Stimulated activated CD8-positive, alpha-beta memory T cell treated with anti-CD3 and anti-CD28 coated beads, Interleukin-15, amount 100 ng/mL, for 24 hours (primary cell): ENCODE data around the gene BMP2K.

ENCODE experiments used
- DNase-seq: peaks from one replicate; pipeline ENCODE4 v3.0.0-alpha.2; 2020; ENCODE audit warnings: low read depth

BMP2K gene

DNA sequence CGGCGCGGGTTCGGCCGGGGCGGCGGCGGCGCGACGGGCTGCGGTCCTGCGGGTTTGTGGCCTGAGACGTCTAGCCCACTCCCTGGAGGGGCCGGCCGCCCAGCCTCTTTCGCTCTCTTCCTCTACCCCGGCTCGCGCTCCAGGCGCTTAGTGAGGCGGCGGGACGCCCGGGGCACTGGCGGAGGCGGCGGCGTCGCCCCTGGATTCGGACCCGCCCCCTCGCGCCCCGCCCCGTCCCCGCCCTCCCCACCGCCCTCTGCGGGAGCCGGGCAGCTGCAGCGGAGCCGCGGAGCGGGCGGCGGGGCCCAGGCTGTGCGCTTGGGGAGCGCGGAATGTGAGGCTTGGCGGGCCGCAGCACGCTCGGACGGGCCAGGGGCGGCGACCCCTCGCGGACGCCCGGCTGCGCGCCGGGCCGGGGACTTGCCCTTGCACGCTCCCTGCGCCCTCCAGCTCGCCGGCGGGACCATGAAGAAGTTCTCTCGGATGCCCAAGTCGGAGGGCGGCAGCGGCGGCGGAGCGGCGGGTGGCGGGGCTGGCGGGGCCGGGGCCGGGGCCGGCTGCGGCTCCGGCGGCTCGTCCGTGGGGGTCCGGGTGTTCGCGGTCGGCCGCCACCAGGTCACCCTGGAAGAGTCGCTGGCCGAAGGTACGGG is at the start of gene BMP2K:
BMP2K (plus strand) TSS at position 272 of the 650 bp plus-strand sequence; CDS start at position 466, 194 bp downstream.
- peak; percentile 61 for DNase-seq

DNA sequence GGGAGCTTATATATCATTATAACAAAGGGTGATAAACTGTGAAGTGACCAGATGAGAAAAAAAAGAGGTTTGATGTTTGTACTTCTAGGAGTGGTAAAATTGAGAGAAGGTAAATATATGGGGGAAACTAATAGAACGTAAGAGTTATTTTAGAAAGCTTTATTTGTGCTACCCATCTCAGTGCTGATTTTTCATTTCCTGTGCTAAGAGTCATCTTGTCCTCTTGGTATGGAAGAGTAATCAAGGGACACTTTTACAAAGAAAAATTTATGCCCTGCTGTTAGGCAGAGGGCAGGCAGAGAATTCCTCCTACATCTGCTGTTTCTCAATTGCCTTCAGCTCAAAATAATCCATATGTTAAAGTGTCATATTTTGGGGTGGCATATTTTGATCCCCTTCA is 49.6 kb upstream of the BMP2K start:
- no peak for DNase-seq

DNA sequence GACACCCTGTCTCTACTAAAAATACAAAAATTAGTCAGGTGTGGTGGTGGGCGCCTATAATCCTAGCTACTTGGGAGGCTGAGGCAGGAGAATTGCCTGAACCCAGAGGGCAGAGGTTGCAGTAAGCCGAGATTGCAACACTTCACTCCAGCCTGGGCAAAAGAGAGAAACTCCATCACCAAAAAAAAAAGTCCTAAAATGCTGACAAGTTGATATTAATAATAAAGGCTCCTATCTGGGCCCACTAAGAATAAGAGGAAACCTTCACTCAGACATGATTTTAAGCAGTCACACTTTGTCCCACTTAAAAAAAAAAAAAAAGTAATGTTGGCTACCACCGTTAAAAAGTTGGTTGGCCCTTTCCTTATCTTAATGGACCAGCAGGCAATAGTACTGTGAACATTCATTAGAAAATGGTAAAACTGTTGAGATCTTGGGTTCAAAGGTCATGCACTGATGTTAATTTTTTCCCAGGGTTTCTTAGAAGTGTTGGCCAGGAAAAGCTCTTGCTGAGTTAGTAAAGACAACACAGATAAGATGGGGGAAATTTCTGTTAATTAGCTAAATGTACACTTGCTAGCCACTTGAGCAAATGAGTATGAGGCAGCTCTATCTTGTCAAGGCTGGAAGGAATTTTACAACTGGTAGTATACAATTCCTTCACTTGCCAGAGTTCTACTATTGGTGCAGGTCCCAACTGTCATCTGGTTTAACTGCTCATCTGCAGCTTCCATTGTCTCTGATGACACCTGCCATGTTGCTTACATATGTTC is 43.6 kb upstream of the BMP2K start:
- DNase-seq, result no peak

DNA sequence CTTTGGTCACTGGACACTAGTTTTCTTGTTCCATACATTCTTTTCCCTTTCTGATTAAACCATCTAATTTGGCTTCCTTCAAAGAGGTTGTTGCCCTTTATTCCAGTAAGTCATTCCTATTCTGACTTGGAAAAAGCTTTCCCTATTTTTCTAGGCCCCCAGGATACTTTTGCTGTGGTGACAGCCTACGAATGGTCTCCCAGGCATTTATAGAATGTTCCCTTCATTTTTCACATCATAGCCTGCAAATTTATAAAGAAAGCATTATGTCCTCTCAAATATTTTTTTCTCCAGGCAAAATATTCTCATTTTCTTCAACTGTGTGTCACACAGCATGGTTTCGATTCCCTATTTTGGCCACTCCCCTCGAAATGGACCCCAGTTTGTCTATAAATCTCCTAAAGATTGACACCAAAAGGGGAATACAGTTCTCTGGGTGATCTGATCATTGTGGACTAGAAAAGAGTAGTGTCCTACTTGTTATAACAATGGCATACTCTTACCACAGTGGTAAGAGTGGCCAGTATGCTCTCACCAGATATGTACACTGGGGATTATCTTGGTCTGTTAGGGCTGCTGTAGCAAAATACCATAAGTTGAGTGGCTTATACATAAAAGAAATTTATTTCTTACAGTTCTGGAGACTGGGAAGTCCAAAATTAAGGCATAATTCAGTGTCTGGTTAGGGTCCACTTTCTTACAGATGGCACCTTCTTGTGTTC is 41.5 kb upstream of the BMP2K start:
- no peak for DNase-seq

DNA sequence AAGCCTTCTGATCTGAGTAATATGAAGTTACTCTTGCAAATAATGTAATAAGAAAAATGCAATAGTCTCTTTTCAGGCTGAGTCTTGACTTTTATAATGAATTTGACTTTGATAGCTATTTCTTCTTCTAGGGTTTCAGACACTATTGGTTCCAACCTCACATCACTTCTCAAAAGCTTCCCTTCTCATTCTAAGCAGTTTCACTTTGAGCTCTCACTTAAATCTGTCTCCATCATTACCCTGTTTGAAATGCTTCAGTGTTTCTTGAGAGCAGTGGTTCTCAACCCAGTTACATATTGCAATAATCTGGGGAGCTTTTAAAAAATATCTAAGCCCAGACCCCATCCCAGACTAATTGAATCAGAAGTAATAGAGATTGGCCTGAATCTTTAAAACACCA is 40.5 kb upstream of the BMP2K start:
- no peak for DNase-seq

DNA sequence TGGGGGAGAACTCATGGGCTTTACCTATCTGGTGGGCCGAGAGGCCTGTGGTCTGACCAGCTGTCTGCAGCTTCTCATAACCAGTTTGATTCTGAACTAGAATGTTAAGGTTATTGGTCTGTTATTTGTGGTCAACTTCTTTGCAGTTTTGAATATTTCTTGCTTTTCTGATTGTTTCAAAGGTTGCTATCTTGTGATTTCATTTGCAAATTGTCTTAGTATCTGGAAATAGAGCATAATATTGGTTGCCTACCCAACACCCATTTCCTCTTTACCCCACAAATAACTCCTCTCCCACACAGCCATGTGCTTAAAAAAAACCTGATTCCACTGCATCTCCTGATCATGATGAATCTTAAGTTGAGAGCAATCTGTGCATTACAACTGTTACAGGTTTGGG is 39.1 kb upstream of the BMP2K start:
- DNase-seq, result no peak

DNA sequence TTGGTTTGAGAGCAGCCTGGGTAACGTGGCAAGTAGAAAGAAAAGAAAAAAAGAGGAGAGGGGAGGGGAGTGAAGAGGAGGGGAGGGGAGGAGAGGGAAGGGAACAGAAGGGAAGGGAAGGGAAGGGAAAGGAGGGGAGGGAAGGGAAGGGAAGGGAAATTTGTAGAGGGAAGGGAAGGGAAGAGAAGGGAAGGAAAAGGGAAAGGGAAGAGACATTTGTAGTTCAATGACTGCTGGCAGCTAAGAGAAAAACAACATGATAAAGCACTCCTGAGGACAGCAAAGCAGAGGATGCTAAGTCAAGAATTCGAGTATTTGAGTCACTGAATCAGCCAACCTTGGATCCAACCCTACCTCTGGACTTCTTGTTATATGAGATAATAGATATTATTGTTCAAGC is 38.2 kb upstream of the BMP2K start:
- no peak for DNase-seq

DNA sequence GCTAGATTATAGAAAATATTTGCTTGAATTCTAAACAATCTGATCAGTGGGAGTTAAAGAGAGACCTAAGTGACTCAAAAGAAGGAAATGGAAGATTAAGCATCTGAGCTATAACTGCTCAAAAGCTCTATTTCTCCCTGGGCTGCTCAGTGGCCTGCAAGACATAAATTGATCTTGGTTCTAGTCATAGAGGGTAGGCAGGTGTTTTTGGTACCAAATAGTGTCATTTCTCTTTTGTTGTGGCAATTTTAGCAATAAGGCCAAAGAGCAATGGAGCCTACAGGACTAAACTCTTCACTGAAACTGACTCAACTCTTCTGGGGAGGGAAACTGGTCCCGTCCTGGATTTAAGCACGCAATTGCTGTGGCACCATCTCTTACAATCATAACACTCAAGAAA is 33.9 kb upstream of the BMP2K start:
- no peak for DNase-seq

DNA sequence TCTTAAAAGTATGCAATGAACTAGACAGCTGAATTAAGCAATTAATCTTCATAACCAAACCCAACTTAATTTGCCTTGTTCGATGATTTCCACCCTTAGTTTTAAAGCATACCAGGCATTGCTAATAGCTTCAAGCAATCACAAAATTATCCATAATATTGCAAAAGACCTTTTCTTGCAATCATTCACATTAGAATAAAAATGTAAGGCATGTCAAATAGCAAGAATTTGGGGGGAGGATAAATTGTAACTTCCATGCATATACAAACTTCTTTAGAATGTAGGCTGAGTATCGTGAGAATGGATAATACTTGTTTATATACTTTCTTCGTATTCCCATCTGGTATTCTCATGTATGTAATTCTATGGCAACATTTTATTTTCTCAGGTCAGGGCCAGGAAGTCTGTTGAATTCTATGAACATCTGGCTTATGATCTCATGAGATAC is 28.7 kb upstream of the BMP2K start:
- no peak for DNase-seq

DNA sequence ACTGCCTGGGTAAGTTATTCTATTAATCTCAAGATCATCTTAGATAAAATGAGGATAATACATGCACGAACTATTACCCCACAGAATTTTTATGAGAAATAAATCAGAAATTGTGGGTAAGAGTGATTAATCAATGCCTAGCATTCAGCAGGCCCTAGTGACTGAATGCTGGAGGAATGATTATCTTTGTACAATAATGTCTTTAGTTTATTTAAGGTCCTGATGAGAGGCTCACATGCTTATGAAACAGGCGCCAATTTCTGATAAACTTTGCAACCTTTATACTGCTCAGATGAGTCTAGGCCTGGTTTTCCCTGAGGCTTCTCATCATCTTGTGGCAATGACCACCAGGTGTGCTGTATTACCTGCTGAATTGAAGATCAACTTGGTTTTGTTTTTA is 27.8 kb upstream of the BMP2K start:
- no peak for DNase-seq

DNA sequence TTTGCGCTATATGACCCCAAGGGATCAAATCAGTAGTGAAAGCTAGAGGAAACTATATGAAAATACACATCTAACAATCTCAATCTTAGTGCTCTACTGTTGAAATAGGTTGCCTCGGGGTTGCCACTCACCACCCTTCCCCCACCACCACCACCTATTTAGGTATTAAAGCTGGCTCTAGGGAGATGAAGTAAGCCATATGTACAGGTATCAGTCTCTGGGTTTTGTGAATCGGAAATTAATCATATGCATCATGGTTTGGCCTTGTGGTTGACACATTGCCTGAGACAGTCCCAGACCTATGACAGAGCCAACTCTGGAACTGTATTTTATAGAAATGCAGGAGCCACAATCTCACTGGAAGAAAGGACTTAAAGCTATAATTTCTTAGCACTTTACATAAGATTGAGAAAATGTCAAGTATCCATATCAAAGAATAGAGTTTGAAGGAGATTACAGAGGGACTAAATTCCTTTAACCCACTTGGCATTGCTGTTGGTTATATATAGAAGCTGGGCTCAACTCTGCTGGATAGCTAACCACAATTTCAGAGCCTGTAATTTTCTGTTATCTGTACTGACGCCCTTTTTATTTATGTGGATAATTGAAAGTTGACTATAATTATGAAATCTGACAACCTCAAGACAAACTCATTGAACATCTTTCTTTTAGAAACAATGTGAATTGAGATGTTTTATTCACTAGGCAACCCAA is 26.7 kb upstream of the BMP2K start:
- DNase-seq, result no peak

DNA sequence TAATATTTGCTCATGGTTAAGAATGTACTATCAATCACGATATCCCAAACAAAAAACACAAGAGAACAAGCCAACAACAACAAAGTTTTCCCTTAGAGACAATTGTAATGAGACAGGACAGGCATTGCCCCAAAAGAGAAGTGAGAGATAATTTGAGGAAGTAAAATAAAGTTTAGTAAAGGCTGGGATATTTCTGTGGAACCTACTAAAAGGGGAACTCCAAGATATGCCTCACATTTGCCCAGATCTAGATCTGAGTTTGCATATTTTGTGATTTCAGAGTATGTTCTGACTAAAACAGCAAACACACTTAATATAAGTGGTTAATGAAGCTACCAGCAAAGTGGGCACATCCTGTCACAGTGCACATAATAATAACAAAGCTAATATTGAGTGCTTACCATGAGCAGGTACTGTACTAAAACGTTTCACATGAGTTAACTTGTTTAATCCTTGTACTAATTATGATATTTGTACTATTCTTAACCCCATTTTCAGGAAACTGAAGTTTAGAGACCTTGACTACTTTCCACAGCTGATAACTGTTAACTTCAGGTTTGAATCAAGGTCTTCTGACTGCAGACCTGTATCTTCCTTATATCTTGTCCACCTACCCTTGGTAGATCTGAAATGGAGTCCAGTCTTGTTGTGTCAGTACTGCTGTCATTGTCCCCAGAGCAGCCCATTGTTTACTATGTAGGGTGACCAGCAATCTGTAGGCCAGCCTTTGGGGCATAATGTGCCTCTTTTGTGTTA is 26.0 kb upstream of the BMP2K start:
- no peak for DNase-seq

DNA sequence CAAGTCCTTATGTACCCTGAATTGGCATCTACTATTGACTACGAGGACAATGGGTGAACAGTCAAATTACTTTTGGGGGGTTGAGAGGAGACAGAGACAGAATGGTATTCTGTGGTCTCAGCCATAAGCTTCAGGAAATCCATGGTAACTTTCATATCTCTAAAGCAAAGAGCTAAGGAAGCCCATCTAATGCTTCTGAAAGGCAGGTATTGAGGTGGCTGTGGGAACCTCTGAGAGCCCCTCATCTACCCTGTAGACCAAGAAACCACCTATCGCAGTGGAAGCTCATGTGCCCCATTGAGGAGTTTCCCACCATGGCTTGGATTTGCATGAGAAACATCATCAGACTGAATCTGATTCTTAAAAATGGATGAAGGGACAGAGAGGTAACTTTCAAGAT is 23.1 kb upstream of the BMP2K start:
- no peak for DNase-seq

DNA sequence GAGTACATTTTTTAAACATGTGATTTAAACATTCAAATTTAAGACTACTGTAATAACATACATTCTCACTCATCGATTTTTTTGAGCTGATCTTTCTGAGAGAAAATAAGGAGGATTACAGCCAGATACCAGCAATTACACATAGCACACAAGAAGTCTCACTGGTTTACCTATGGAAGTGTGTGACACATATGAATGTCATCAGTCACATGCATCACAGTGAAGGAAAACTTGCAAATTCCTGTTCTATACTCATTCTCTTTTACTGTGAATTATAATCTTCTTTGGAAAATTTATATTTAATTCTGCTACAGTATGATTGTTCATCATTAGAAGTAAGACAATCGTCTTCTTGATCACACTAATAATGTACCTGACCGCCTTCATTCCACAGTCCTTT is 21.3 kb upstream of the BMP2K start:
- no peak for DNase-seq

DNA sequence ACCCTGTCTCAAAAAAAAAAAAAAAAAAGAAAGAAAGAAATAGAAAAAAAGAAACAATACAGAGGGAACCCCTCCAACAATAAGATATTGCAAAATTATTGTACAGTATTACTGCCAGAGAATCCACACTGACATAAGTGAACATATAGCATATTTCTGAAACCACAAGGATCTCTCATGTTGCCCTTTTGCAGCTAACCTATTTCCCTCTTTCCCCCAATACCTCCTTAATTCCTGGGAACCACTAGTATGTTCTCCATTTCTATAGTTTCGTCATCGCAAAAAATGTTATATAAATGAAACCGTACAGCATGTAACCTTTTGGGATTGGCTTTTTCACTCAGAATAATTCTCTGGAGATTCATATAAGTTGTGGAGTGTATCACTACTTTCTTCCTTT is 20.0 kb upstream of the BMP2K start:
- no peak for DNase-seq

DNA sequence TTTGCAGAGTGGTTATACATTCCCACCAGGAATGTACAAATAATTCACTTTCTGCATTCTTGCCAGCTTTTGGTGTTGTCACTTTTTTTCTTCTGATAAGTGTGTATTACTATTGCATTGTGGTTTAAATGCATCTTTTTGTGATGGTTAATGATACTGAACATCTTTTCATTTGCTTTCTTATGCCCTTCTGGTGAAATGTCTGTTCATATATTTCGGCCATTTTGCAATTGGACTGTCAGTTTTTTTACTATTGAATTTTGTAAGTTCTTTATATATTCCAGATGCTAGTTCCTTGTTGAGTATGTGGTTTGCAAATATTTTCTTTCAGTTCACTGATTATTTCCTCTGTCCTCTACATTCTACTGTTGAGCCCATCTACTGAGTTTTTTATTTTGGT is 19.4 kb upstream of the BMP2K start:
- DNase-seq, result no peak

DNA sequence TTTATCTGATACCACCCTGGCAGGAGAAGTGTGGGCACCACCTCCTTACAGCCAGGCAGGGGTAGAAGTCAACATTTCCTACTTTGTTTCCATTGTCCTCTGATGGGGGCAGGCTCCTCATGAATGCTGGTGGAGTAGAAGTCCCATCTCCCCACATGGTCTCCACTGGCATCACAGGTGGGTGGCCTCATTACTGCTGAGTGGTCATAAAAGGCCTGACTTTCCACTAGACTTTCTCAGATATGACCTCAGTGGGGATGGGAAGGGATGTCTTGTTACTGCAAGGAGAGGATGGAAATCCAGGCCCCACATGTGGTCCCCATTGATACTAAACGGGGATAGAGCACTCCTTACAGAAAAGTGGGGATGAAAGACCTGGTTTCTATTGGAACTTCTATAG is 18.6 kb upstream of the BMP2K start:
- DNase-seq, result no peak

DNA sequence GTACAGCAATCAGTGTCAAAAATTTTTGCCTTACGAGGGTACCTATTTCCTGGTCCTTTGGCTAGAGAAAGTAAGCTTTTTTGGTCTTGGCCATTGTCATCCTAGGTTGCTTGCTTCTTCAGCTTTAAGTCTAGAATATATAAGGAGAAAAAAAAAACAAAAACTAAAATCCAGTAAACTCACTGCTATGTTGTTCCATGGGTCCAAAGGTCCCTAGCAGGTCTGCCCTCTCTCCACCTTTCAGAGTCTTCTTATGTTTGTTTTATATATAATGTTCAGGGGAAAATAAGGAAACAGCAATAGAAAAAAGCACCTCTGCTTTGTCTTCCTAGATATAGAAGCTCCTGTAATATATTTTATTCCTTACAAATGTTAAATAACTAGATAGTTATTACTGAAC is 18.1 kb upstream of the BMP2K start:
- no peak for DNase-seq

DNA sequence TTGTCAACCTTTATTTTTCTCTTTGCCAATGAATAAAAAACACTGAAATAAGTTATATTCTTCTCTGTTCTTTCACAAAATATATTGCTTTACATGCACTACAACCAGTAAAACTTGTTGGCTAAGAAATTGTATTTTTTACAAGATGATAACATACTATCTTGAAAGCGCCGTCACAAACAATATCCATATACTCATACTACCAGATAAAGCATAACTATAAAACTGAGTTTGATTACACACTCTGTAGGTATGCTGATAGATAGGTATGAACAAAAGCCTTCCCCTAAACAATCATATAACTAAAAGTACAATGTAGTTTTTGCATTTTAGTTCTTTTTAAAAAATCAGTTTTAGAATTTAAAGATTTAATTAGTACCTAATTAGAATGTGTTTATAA is 13.6 kb upstream of the BMP2K start:
- DNase-seq, result no peak

DNA sequence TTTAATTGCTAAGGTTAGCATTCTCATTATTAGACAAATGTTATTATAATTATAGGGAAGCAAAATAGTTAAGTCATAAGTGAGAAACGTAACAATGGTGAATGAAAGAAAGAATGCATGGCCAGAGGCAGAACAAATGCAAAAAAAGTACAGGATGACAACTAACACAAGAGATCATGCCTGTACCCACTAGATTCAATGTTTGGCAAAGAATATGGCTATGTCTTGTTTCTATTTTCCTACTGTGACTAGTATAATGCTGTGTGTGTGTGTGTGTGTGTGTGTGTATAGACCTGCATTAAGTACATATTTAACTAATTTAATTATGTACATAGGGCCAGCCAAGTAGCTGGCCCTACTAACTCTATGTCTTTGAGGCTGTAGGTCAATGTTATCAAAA is 12.9 kb upstream of the BMP2K start:
- no peak for DNase-seq

DNA sequence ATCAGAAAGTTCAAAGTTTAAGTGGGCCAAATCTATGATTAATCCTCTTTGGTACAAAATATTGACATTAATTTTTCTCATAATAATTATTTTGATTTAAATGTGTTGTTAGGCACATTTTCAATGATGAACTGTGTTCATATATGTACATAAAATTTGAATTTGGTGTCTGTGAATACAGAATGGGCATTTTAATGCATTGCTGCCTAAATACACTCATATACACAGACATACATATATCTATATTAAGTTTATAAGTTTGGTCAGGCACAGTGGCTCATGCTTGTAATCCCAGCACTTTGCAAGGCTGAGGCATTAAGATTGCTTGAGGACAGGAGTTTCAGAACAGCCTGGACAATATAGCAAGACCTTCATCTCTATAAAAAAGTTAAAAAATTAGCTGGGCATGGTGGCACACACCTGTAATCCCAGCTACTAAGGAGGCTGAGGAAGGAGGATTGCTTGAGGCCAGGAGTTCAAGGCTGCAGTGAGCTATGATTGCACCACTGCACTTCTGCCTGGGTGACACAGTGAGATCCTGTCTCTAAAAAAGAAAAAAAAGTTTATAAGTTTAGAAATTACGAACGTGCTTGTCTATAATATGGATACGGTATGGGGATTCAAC is 12.3 kb upstream of the BMP2K start:
- DNase-seq, result no peak
